HCEC 1CT (cell line): ENCODE measurements around the gene EYS.
A peak's percentile ranks its signal among the peaks of the same experiment; 100 is the strongest.
"Not testable (repeated sequence)": the region's sequence is repeated elsewhere in the genome, so short reads cannot be mapped to it uniquely, and the experiment has no call there.

Experiments
- DNase-seq: peaks from one replicate; pipeline ENCODE4 v3.0.0-alpha.2; 2017

The EYS gene

GRCh38 chr6:63800386-63800785, 1906.6 kb downstream of the EYS start:
- not testable (repeated sequence) for DNase-seq

- no peak for DNase-seq
Measured at GRCh38 chr6:63799813-63800212, 1907.2 kb downstream of the EYS start.

GRCh38 chr6:63799313-63799712, 1907.7 kb downstream of the EYS start:
- DNase-seq: no peak

- no peak for DNase-seq
Measured at GRCh38 chr6:63798378-63798777, 1908.6 kb downstream of the EYS start.

- no peak for DNase-seq
Measured at GRCh38 chr6:63797721-63798120, 1909.3 kb downstream of the EYS start.

GRCh38 chr6:63795826-63796225, 1911.2 kb downstream of the EYS start:
- no peak for DNase-seq

- DNase-seq: no peak
Measured at GRCh38 chr6:63795006-63795405, 1912.0 kb downstream of the EYS start.

- no peak for DNase-seq
Measured at GRCh38 chr6:63793465-63794137, 1913.4 kb downstream of the EYS start.

- DNase-seq: no peak
Measured at GRCh38 chr6:63792736-63793464, 1914.1 kb downstream of the EYS start.

GRCh38 chr6:63790334-63790733, 1916.7 kb downstream of the EYS start:
- no peak for DNase-seq

- no peak for DNase-seq
Measured at GRCh38 chr6:63789699-63790098, 1917.3 kb downstream of the EYS start.

GRCh38 chr6:63788569-63788968, 1918.5 kb downstream of the EYS start:
- DNase-seq: no peak

- peak; percentile 52 for DNase-seq
Measured at GRCh38 chr6:63787021-63787420, 1920.0 kb downstream of the EYS start.

GRCh38 chr6:63785006-63785405, 1922.0 kb downstream of the EYS start:
- DNase-seq: no peak

GRCh38 chr6:63783096-63783495, 1923.9 kb downstream of the EYS start:
- no peak for DNase-seq

GRCh38 chr6:63774961-63775360, 1932.1 kb downstream of the EYS start:
- no peak for DNase-seq

GRCh38 chr6:63773200-63773599, 1933.8 kb downstream of the EYS start:
- no peak for DNase-seq

- no peak for DNase-seq
Measured at GRCh38 chr6:63765828-63766227, 1941.2 kb downstream of the EYS start.

GRCh38 chr6:63764318-63764916, 1942.6 kb downstream of the EYS start:
- DNase-seq: peak; percentile 43

GRCh38 chr6:63760199-63760598, 1946.8 kb downstream of the EYS start:
- DNase-seq: no peak

GRCh38 chr6:63759605-63760105, 1947.4 kb downstream of the EYS start:
- DNase-seq: no peak

GRCh38 chr6:63757826-63758225, 1949.2 kb downstream of the EYS start:
- no peak for DNase-seq

GRCh38 chr6:63757275-63757674, 1949.8 kb downstream of the EYS start:
- not testable (repeated sequence) for DNase-seq

GRCh38 chr6:63750400-63750799, 1956.6 kb downstream of the EYS start:
- DNase-seq: no peak
